Fibroblast of peridontal ligament (primary cell): ENCODE results near the gene CFAP70.

Experiments used
- DNase-seq: peaks from one replicate; pipeline ENCODE4 v3.0.0-alpha.2; 2010; ENCODE audit errors: extremely low read depth

The CFAP70 gene

GRCh38 chr10:73252445-73253224 is 106.0 kb downstream of the CFAP70 start, which contains the start of gene MRPS16:
Gene MRPS16, minus strand, starts transcription at chr10:73252644. Its CDS starts 162 bp downstream, at chr10:73252482.
- peak; percentile 96 for DNase-seq

- DNase-seq: no peak
Observed at GRCh38 chr10:73251683-73252444, 106.8 kb downstream of the CFAP70 start.

DNA sequence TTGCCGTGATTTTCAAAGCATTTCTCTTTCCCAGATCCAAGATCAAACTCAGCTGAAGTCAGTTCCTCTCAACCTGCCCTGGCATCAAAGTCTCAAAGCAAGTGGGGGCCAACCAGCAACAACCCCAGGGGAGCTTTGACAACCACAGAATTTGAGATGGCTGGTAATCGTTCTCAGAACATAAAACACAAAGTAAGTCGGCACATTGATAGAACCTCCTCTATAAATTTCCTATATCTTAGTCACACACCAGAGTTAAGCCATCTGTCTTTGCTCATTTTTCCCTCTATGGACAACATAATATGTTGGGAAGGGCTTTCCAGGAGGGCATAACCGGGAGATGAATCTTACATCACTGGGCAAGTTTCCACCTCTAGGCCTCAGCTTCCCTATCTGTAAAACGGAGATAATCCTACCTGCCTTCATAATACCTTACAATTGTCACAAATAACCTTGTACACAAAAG is 110.4 kb downstream of the CFAP70 start:
- no peak for DNase-seq

GRCh38 chr10:73247509-73248258 is 111.0 kb downstream of the CFAP70 start:
- DNase-seq: peak; percentile 16

GRCh38 chr10:73246646-73247508 is 111.8 kb downstream of the CFAP70 start, which contains the start of gene DNAJC9:
Gene DNAJC9, minus strand, starts transcription at chr10:73247255. Its CDS starts 66 bp downstream, at chr10:73247189.
- DNase-seq: peak; percentile 85

- no peak for DNase-seq
Observed at GRCh38 chr10:73246322-73246645, 112.4 kb downstream of the CFAP70 start.

- DNase-seq: no peak
Observed at GRCh38 chr10:73244866-73245477, 113.7 kb downstream of the CFAP70 start.

DNA sequence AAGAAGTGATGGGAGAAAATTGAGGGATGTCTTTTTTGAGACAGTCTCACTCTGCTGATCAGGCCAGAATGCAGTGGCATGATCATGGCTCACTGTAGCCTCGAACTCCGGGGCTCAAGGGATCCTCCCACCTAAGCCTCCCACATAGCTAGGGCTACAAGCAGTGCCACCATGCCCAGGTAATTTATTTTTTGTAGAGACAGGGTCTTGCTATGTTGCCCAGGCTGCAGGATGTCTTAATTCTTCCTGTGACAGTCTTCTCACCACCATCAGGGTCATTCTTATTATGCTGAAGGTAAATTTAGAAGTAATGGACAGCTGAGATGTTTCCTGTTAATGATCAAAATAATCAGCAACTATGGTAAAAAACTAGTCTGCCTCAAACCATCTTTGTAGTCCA is 118.8 kb downstream of the CFAP70 start:
- no peak for DNase-seq

DNA sequence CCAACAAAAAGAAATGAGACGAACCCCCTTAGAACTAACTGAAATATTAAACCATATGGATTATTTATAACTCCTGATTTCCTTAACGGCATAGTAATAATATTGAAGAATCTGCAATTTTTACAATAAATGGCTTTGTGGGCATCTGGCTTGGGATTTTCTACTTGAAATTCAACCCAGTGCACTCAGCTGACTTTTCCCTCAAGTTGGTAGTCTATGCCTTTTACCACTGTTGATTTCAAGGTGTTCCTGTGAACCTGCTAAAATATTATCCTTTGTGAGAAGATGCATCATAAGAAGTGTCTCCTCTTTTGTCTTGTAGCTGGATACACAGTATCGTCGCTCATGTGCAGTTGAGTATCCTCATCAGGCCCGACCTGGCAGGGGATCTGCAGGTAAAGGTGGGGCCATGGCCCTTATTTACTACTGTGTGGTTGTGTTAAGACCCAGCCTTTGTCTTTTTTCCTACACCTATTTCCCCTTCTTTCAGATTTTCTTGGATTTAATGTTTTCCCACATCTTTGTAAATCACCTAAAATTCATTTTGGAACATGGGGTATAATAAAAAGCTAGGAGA is 119.6 kb downstream of the CFAP70 start:
- DNase-seq: no peak

- no peak for DNase-seq
Observed at GRCh38 chr10:73234695-73235094, 124.0 kb downstream of the CFAP70 start.

GRCh38 chr10:73233883-73234282 is 124.8 kb downstream of the CFAP70 start:
- no peak for DNase-seq

- DNase-seq: no peak
Observed at GRCh38 chr10:73232887-73233286, 125.8 kb downstream of the CFAP70 start.

DNA sequence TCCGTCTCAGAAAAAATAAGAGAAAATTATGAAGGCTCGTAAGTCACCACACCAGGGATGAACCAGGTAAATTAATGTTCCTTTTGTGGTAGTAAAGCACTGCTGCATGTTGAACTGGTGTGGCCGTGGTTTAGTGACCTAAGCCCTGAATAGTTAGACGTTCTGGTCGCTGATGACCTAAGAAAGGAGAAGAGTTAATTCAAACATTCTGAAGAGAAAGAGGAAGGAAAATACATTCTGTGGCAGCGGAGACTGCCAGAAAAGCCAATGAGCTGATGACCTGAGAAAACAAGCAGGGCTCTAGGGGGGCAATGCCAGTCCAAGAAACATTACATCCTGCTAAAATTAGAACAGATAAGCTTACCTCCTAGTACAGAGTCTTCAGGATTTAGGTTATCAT is 129.1 kb downstream of the CFAP70 start:
- DNase-seq: no peak

DNA sequence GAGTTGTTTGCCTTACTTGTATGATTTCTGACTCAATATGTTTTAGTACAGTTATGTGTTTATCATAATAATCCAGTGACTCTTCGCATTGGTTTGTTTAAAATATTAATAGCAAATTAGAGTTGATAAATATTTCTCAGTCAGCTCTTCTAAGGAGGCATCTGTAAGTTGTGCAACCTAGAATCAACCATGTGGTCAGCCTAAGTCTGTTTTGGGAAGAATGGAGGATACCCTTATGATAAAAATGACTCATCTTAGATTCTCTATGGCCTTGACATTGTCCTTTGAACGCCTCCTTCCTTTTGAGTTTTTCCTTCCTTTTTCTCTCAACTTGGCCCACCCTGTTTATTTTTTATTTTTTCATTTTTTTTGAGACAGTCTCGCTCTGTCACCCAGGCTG is 130.4 kb downstream of the CFAP70 start:
- no peak for DNase-seq

- DNase-seq: no peak
Observed at GRCh38 chr10:73226663-73227062, 132.0 kb downstream of the CFAP70 start.

DNA sequence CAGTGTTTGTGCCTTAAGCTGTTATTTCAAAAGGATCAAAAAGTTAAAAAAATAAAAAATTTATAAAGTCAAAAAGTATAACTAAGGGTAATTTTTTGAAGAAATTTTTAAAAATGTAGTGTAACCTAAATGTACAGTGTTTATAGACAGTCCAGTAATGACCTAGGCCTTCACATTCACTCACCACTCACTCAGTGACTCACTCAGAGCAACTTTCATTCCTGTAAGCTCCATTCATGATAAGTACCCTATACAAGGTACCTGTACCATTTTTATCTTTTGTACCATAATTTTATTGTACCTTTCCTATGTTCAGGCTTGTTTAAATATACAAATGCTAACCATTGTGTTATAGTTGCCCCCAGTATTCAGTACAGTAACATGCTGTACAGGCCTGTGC is 133.1 kb downstream of the CFAP70 start:
- no peak for DNase-seq

- no peak for DNase-seq
Observed at GRCh38 chr10:73220989-73221388, 137.7 kb downstream of the CFAP70 start.

GRCh38 chr10:73219384-73219783 is 139.3 kb downstream of the CFAP70 start:
- no peak for DNase-seq

GRCh38 chr10:73218431-73219191 is 140.1 kb downstream of the CFAP70 start:
- peak; percentile 19 for DNase-seq

DNA sequence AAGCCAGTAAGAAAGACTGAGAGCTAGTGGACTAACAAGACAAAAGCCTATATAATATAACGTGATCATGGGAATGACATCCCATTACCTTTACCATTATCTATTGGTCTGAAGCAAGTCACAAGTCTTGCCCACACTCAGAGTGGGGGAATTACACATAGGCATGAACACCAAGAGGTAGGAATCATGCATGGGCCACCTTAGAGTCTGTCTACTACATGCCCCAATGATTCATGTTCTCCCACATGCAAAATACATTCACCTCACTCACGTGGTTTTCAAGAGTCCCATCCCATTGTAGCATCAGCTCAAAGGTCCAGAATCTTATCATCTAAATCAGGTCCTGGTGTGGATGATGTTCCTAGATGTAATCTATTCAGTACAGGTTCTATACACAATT is 141.0 kb downstream of the CFAP70 start:
- DNase-seq: no peak
